Measurements from ENCODE around the gene TFEB. TPM values are rescaled to one million over a fixed set of nuclear protein-coding genes. Genes with fewer than 3 reads are reported as not detected.
A peak's percentile ranks its signal among the peaks of the same experiment; 100 is the strongest.

The TFEB gene
- 10 to 100 TPM; 10.4 to 17.3 TPM for total RNA-seq
- polyA plus RNA-seq (ENCODE audit: insufficient read length in 2 of 2) = 10 to 100 TPM; 32.1 to 35.2 TPM
- long read RNA-seq, donor 1, transcript TFEB-204 (9 exons, 2,331 nt) = major isoform, 6 of 7 reads
- long read RNA-seq, donor 1, partial matches to known transcripts = 0 of 7 reads
- long read RNA-seq, donor 1, other reads (novel, unspliced or antisense) = 0 of 7 reads
- long read RNA-seq, donor 2, transcript TFEB-204 (9 exons, 2,331 nt) = major isoform, 5 of 5 reads
- long read RNA-seq, donor 2, partial matches to known transcripts = 0 of 5 reads
- long read RNA-seq, donor 2, other reads (novel, unspliced or antisense) = 0 of 5 reads
- long read RNA-seq, donor 3, transcript TFEB-204 (9 exons, 2,331 nt) = major isoform, 6 of 7 reads
- long read RNA-seq, donor 3, partial matches to known transcripts = 0 of 7 reads
- long read RNA-seq, donor 3, other reads (novel, unspliced or antisense) = 0 of 7 reads
- long read RNA-seq, donor 4, partial matches to known transcripts = 0 of 2 reads
- long read RNA-seq, donor 4, other reads (novel, unspliced or antisense) = 0 of 2 reads

DNA sequence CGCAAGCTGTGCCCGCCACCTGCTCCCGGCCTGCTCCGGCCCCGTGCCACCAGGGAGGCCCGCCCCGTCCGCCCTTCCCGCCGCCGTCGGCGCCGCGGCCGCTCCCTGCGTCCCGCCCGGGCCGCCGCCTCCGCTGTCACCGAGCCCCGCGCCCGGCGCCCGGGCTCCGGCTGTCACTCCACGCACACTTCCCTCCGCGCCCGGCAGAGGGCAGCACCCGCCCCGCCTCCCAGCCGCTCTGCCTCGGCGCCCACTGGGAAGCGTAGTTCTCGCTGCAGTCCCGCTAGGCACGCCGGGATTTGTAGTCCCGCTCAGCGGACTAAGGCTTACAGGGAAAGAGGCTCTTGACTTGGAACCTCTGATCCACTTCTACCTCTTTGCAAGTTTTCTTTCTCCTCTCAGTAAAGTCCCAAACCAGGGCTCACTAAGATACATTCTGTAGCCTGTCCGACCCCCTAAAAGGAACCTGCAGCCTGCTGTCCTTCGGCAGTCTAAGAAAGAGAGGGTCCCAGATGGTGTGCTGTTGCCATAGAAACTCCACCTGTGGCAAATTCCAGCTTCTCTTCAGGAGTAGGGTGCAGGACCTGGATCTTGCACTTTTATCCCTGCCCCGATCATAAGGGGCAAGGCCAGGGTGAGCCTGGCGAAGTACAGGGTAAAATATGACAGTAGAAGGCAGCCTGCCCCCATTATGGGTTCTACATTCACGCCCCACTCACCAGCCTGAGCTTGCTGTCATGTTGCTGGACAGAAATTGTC is at the start of gene TFEB:
TFEB (minus strand) TSS at position 182 of the 759 bp plus-strand sequence. CDS start 44,395 bp downstream, outside the sequence.
- H3K27ac ChIP-seq (ENCODE audit: low read depth, low read length) = peak within 1 kb of the TSS; percentile 89
- peak within 1 kb of the TSS; percentile 66 for H3K4me3 ChIP-seq (ENCODE audit: low read depth, low read length)
- no peaks in the 10 kb centered on the region for H3K36me3 ChIP-seq (ENCODE audit: control insufficient read depth, insufficient read depth, low read length)
- 5% methylated on average over 50 of the region's 50 CpGs for WGBS (ENCODE audit: insufficient coverage)
- no peaks in the 10 kb centered on the region for H3K9me3 ChIP-seq (ENCODE audit: control insufficient read depth, insufficient read depth, low read length)
- peaks cover 35% of the 10 kb centered on the region for H3K4me1 ChIP-seq (ENCODE audit: control insufficient read depth, insufficient read depth, low read length)
- DNase-seq (ENCODE audit: low read depth in 4 of 6, low spot score in 6 of 6) = peak; percentile 76 to 98 (median 88)
- peaks cover 3% of the 10 kb centered on the region for H3K27me3 ChIP-seq (ENCODE audit: control insufficient read depth, insufficient read depth, low read length)

- H3K4me3 ChIP-seq (ENCODE audit: low read depth, low read length) = no peak overlapping the region
- H3K36me3 ChIP-seq (ENCODE audit: control insufficient read depth, insufficient read depth, low read length) = peaks cover 13% of the 10 kb centered on the region
- DNase-seq (ENCODE audit: low read depth in 4 of 6, low spot score in 6 of 6) = no peak
- H3K4me1 ChIP-seq (ENCODE audit: control insufficient read depth, insufficient read depth, low read length) = peaks cover 35% of the 10 kb centered on the region
- H3K27ac ChIP-seq (ENCODE audit: low read depth, low read length) = no peak overlapping the region
- WGBS (ENCODE audit: insufficient coverage) = no CpG with 5 or more reads among the region's 5 CpGs
- no peaks in the 10 kb centered on the region for H3K9me3 ChIP-seq (ENCODE audit: control insufficient read depth, insufficient read depth, low read length)
- H3K27me3 ChIP-seq (ENCODE audit: control insufficient read depth, insufficient read depth, low read length) = no peaks in the 10 kb centered on the region
Observed at GRCh38 chr6:41784581-41785171, 49.3 kb upstream of the TFEB start.

DNA sequence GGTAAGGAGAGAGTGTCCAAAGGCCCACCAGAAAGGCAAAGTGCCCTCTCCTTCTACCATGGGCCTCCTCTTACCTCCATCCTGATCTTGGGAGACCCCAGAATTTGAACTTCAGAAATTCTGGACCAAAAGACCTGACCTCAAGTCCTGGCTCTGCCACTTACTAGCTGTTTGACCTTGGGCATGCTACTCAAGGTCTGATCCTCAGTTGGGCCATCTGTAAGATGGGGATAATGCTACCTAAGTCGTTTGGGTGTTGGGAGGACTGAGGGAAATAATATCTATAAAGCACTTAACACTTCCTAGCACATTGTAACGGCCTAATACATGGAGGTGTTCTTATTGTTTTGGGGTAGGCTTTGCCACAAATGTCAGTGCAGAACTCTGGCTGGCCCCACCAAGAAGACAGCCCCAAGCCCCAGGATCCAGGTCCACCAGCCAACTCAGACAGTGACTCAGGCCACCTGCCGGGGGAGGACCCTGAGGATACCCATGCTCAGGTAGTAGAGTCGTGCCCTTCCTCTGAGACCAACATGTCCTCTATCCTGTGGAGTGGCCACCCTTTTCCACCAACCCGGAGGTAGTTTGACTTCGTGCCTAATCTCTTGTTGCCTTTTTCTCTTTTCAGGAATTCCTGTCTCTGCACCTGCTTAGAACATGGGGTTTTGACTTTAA is 47.8 kb upstream of the TFEB start:
- DNase-seq (ENCODE audit: low read depth in 4 of 6, low spot score in 6 of 6) = no peak
- 72% methylated on average over 2 of the region's 6 CpGs for WGBS (ENCODE audit: insufficient coverage)
- Histone ChIP-seq H3K4me3 (ENCODE audit: low read depth, low read length) (no peak overlapping the region), H3K27me3 (ENCODE audit: control insufficient read depth, insufficient read depth, low read length) (no peaks in the 10 kb centered on the region), H3K27ac (ENCODE audit: low read depth, low read length) (no peak overlapping the region), H3K4me1 (ENCODE audit: control insufficient read depth, insufficient read depth, low read length) (peaks cover 34% of the 10 kb centered on the region), H3K36me3 (ENCODE audit: control insufficient read depth, insufficient read depth, low read length) (peaks cover 7% of the 10 kb centered on the region), H3K9me3 (ENCODE audit: control insufficient read depth, insufficient read depth, low read length) (no peaks in the 10 kb centered on the region)

GRCh38 chr6:41781366-41781730 is 45.9 kb upstream of the TFEB start:
- WGBS (ENCODE audit: insufficient coverage) = 42% methylated on average over 2 of the region's 3 CpGs
- H3K27ac ChIP-seq (ENCODE audit: low read depth, low read length) = peak overlapping the region; percentile 57
- no peak for DNase-seq (ENCODE audit: low read depth in 4 of 6, low spot score in 6 of 6)

GRCh38 chr6:41780551-41781365 is 45.4 kb upstream of the TFEB start, which contains the start of gene PRICKLE4:
Gene PRICKLE4, plus strand, starts transcription at chr6:41780782. Its CDS starts 2,692 bp downstream, at chr6:41783474.
- Histone ChIP-seq H3K27ac (ENCODE audit: low read depth, low read length) (peak within 1 kb of the TSS; percentile 89), H3K4me1 (ENCODE audit: control insufficient read depth, insufficient read depth, low read length) (peaks cover 29% of the 10 kb centered on the region), H3K36me3 (ENCODE audit: control insufficient read depth, insufficient read depth, low read length) (peaks cover 24% of the 10 kb centered on the region), H3K9me3 (ENCODE audit: control insufficient read depth, insufficient read depth, low read length) (no peaks in the 10 kb centered on the region), H3K4me3 (ENCODE audit: low read depth, low read length) (peak within 1 kb of the TSS; percentile 73), H3K27me3 (ENCODE audit: control insufficient read depth, insufficient read depth, low read length) (no peaks in the 10 kb centered on the region)
- DNase-seq (ENCODE audit: low read depth in 4 of 6, low spot score in 6 of 6) = peak in 2 of 6 donors; percentile 43 to 58
- 1% methylated on average over 15 of the region's 36 CpGs for WGBS (ENCODE audit: insufficient coverage)

More at GRCh38 chr6:41781366-41781730, 45.9 kb upstream of the TFEB start:
- peaks cover 19% of the 10 kb centered on the region for H3K36me3 ChIP-seq (ENCODE audit: control insufficient read depth, insufficient read depth, low read length)
- peak overlapping the region; percentile 73 for H3K4me3 ChIP-seq (ENCODE audit: low read depth, low read length)
- H3K9me3 ChIP-seq (ENCODE audit: control insufficient read depth, insufficient read depth, low read length) = no peaks in the 10 kb centered on the region
- no peaks in the 10 kb centered on the region for H3K27me3 ChIP-seq (ENCODE audit: control insufficient read depth, insufficient read depth, low read length)
- peaks cover 34% of the 10 kb centered on the region for H3K4me1 ChIP-seq (ENCODE audit: control insufficient read depth, insufficient read depth, low read length)

DNA sequence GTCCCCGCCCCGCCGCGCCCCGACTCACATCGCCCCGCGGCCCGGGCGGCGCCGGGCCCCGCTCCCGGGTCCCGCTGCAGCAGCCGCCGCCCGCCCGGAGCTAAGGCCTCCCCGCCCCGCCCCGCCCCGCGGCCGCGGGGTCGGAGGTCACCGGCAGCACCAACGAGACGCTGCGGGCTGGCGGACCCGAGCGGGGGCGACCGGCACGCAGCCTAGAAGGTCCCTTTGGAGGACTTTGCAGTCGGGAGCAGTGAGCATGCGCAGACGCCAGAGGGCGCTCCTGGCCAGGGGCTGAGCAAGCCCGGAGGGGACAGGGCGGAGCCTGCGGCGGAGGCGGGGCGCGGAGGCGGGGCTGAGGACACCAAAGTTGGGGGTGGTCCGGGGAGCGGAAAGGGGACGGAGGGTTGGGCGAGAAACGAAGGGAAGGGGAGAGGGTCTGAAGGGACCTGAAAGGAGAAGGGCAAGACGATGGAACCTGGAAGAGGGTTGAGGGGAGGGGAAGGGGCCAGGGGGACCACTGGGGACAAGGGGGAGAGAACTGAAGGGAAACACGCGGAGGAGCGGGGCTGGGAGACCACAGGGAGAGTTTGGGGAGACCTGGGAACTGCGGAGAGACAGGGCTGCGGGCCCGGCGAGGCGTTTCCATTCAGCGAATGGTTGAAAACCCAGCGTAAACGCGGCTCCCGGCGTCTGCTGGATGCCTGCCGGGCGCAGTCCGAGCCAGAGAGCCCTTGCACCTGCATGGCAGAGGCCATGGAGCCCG is 44.6 kb upstream of the TFEB start, which contains the start of gene FRS3:
FRS3 (minus strand) TSS at position 113 of the 763 bp plus-strand sequence. CDS start 2,913 bp downstream, outside the sequence.
- WGBS (ENCODE audit: insufficient coverage) = under 1% methylated on average over 72 of the region's 73 CpGs
- H3K36me3 ChIP-seq (ENCODE audit: control insufficient read depth, insufficient read depth, low read length) = peaks cover 29% of the 10 kb centered on the region
- no peaks in the 10 kb centered on the region for H3K27me3 ChIP-seq (ENCODE audit: control insufficient read depth, insufficient read depth, low read length)
- peaks cover 22% of the 10 kb centered on the region for H3K4me1 ChIP-seq (ENCODE audit: control insufficient read depth, insufficient read depth, low read length)
- peak within 1 kb of the TSS; percentile 73 for H3K4me3 ChIP-seq (ENCODE audit: low read depth, low read length)
- H3K9me3 ChIP-seq (ENCODE audit: control insufficient read depth, insufficient read depth, low read length) = no peaks in the 10 kb centered on the region
- H3K27ac ChIP-seq (ENCODE audit: low read depth, low read length) = peak within 1 kb of the TSS; percentile 89
- peak; percentile 89 to 99 (median 96) for DNase-seq (ENCODE audit: low read depth in 4 of 6, low spot score in 6 of 6)

DNA sequence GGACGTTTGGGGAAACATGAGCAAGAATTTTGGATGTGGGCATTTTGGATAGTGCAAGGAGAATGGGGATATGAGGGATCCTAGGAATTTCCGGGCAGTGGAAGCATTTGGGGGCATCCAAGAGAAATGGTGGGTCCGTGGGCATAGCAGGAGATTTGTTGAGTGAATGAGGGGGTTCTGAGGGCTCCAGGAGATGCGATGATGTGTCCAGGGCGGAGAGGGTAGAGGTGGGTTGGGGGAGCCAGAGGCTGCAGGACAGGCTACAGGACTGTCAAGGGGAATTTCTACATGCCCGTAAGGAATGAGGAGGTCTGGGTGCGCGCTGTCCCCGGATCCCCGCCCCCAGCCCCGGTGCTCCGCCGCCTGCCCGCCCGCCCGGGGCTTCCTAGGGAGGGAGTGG is 43.9 kb upstream of the TFEB start:
- Histone ChIP-seq H3K4me3 (ENCODE audit: low read depth, low read length) (peak overlapping the region; percentile 55), H3K27ac (ENCODE audit: low read depth, low read length) (no peak overlapping the region), H3K4me1 (ENCODE audit: control insufficient read depth, insufficient read depth, low read length) (peaks cover 19% of the 10 kb centered on the region), H3K9me3 (ENCODE audit: control insufficient read depth, insufficient read depth, low read length) (no peaks in the 10 kb centered on the region), H3K27me3 (ENCODE audit: control insufficient read depth, insufficient read depth, low read length) (no peaks in the 10 kb centered on the region), H3K36me3 (ENCODE audit: control insufficient read depth, insufficient read depth, low read length) (peaks cover 30% of the 10 kb centered on the region)
- DNase-seq (ENCODE audit: low read depth in 4 of 6, low spot score in 6 of 6) = no peak
- under 1% methylated on average over 11 of the region's 16 CpGs for WGBS (ENCODE audit: insufficient coverage)

DNA sequence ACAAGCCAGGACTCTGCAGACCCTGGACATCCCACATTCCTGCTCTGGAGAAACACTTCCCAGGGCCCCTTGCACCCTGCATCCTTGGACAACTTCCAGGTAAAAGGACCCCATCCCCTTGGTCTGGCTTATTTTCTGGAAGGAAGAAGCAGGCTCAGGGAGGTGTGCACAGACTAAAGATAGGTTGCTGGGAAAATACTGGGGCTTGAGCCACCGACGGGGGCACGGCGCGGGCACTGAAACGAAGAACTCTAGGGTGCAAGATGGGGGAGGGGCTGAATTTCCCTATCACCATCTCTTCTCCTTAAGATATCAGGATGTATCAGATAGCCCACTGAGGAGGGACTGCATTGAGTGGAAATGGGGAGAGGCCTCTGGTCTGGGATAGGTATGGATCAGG is 43.5 kb upstream of the TFEB start:
- H3K4me3 ChIP-seq (ENCODE audit: low read depth, low read length) = peak overlapping the region; percentile 55
- H3K4me1 ChIP-seq (ENCODE audit: control insufficient read depth, insufficient read depth, low read length) = peaks cover 19% of the 10 kb centered on the region
- DNase-seq (ENCODE audit: low read depth in 4 of 6, low spot score in 6 of 6) = no peak
- no peaks in the 10 kb centered on the region for H3K9me3 ChIP-seq (ENCODE audit: control insufficient read depth, insufficient read depth, low read length)
- no peak overlapping the region for H3K27ac ChIP-seq (ENCODE audit: low read depth, low read length)
- H3K36me3 ChIP-seq (ENCODE audit: control insufficient read depth, insufficient read depth, low read length) = peaks cover 34% of the 10 kb centered on the region
- WGBS (ENCODE audit: insufficient coverage) = no CpG with 5 or more reads among the region's 6 CpGs
- no peaks in the 10 kb centered on the region for H3K27me3 ChIP-seq (ENCODE audit: control insufficient read depth, insufficient read depth, low read length)

Data from spinal cord (tissue), 10 donors.